Thymus (tissue), 11 donors: ENCODE data around the gene JARID2. TPM values are rescaled to one million over a fixed set of nuclear protein-coding genes. Genes with fewer than 3 reads are reported as not detected.

ENCODE experiments used
- DNase-seq, 9 donors: peaks; one replicate each; pipeline ENCODE4 v3.0.0-alpha.2; 2013; ENCODE audit warnings: low spot score in 9 of 9, low read depth in 6 of 9, missing footprints in 1 of 9
- H3K27ac ChIP-seq, 2 donors: one replicate each; pipeline ENCODE4 v1.5.1; 2013; ENCODE audit warnings: control low read depth in 1 of 2, low read depth in 1 of 2, low read length in 1 of 2, mild to moderate bottlenecking in 1 of 2, moderate library complexity in 1 of 2
- H3K27me3 ChIP-seq, 2 donors: one replicate each; pipeline ENCODE4 v1.5.1; 2013; ENCODE audit warnings: low read length in 1 of 2; ENCODE audit not compliant: control insufficient read depth in 2 of 2, insufficient read depth in 1 of 2
- H3K36me3 ChIP-seq, 2 donors: one replicate each; pipeline ENCODE4 v1.5.1; 2013; ENCODE audit warnings: low read length in 1 of 2, mild to moderate bottlenecking in 1 of 2, moderate library complexity in 1 of 2; ENCODE audit not compliant: control insufficient read depth in 2 of 2, insufficient read depth in 2 of 2
- H3K4me1 ChIP-seq, 2 donors: one replicate each; pipeline ENCODE4 v1.5.1; 2013; ENCODE audit warnings: low read length in 2 of 2; ENCODE audit not compliant: control insufficient read depth in 2 of 2, insufficient read depth in 2 of 2
- H3K4me3 ChIP-seq, 2 donors: one replicate each; pipeline ENCODE4 v1.5.1; 2013; ENCODE audit warnings: low read length in 2 of 2, control low read depth in 1 of 2, mild to moderate bottlenecking in 1 of 2
- H3K9me3 ChIP-seq, 2 donors: one replicate each; pipeline ENCODE4 v1.5.1; 2013; ENCODE audit warnings: low read length in 1 of 2, mild to moderate bottlenecking in 1 of 2; ENCODE audit not compliant: control insufficient read depth in 2 of 2, insufficient read depth in 1 of 2
- WGBS: extraction: QIAGEN DNeasy Blood & Tissue Kit; methylation state at CpG from one replicate; pipeline ENCODE4 v1.1.7; 2013; 5-methylcytosine and 5-hydroxymethylcytosine counted together
- polyA plus RNA-seq: library from polyadenylated mRNA; stranded (reverse); fragments of 200-250 nt; gene quantifications from one replicate; pipeline ENCODE4 v1.2.3, GENCODE V29; 2013
- total RNA-seq: library from RNA; stranded (reverse); fragments of 120-200 nt; gene quantifications from one replicate; pipeline ENCODE4 v1.2.4, GENCODE V29; 2013
- donor health status: healthy.

Gene JARID2
- total and polyA plus RNA-seq, 2 donors = 15.8 to 20.9 TPM

DNA sequence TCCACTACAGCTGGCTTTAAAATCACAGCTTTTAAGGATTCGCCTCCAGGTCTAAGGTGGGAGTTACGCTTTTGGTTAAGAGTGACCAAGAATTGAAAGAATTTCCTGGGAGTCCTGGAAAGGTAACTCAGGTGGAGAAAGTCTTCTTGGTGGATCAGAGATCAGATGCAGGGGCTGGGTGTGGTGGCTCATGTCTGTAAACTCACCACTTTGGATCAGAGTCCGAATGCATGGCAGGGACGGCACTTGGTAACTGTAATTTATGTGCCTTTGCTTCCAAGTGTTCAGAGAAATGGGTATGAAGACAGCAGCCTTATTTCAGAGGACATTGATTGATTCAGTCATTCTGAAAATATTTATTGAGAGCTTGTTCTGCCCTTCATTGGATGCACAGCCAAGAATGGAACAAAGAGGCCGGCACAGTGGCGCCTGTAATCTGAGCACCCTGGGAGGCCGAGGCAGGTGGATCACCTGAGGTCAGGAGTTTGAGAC is 18.0 kb upstream of the JARID2 start:
- H3K4me1 ChIP-seq = no peaks in the 10 kb centered on the region
- WGBS = 97% methylated on average over 7 of the region's 7 CpGs
- no peaks in the 10 kb centered on the region for H3K36me3 ChIP-seq
- no peaks in the 10 kb centered on the region for H3K9me3 ChIP-seq
- no peak overlapping the region for H3K27ac ChIP-seq
- H3K4me3 ChIP-seq = no peak overlapping the region
- no peak for DNase-seq
- no peaks in the 10 kb centered on the region for H3K27me3 ChIP-seq

- no peak overlapping the region for H3K4me3 ChIP-seq
- H3K9me3 ChIP-seq = no peaks in the 10 kb centered on the region
- no peak overlapping the region for H3K27ac ChIP-seq
- H3K27me3 ChIP-seq = no peaks in the 10 kb centered on the region
- 87% methylated on average over 3 of the region's 3 CpGs for WGBS
- H3K4me1 ChIP-seq = no peaks in the 10 kb centered on the region
- no peak for DNase-seq
- H3K36me3 ChIP-seq = no peaks in the 10 kb centered on the region
These were observed 15.0 kb upstream of the JARID2 start for GRCh38 chr6:15230827-15231226.

DNA sequence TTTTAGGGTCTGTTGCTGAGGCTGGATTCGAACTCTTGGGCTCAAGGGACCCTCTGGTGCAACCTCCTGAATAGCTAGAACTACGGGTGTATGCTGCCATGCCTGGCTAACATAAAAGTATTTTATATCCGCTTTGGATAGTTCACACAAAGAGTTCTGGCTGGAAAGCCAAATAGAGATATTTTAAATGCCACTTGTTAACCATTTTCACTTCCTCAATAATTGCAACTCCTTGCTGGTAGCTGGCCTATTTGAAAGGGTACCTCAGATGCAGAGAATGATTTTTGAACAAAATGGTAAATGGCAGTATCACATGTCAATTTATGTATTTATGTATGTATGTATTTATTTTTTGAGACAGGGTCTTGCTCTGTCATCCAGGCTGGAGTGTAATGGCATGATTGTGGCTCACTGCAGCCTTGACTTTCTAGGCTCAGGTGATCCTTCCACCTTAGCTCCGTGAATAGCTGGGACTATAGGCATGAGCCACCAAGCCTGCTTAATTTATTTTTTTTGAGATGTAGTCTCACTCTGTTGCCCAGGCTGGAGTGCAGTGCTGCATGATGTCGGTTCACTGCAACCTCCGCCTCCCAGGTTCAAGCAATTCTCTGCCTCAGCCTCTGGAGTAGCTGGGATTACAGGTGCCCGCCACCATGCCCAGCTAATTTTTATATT is 12.9 kb upstream of the JARID2 start:
- no peaks in the 10 kb centered on the region for H3K9me3 ChIP-seq
- H3K4me3 ChIP-seq = no peak overlapping the region
- no peaks in the 10 kb centered on the region for H3K4me1 ChIP-seq
- no peak for DNase-seq
- H3K27ac ChIP-seq = no peak overlapping the region
- H3K27me3 ChIP-seq = no peaks in the 10 kb centered on the region
- WGBS = 95% methylated on average over 7 of the region's 7 CpGs
- H3K36me3 ChIP-seq = no peaks in the 10 kb centered on the region

GRCh38 chr6:15234068-15234758 is 11.7 kb upstream of the JARID2 start:
- Histone ChIP-seq H3K27me3 (no peaks in the 10 kb centered on the region), H3K4me3 (no peak overlapping the region), H3K27ac (no peak overlapping the region), H3K4me1 (no peaks in the 10 kb centered on the region), H3K36me3 (no peaks in the 10 kb centered on the region), H3K9me3 (no peaks in the 10 kb centered on the region)
- no peak for DNase-seq
- WGBS = 98% methylated on average over 2 of the region's 2 CpGs

- Histone ChIP-seq H3K4me3 (no peak overlapping the region), H3K27ac (no peak overlapping the region), H3K4me1 (peaks cover 0 to 8% of the 10 kb centered on the region in 2 donors), H3K9me3 (no peaks in the 10 kb centered on the region), H3K36me3 (no peaks in the 10 kb centered on the region), H3K27me3 (peaks cover 4 to 5% of the 10 kb centered on the region in 2 donors)
- no peak for DNase-seq
- 86% methylated on average over 5 of the region's 5 CpGs for WGBS
These were observed 6.1 kb upstream of the JARID2 start for GRCh38 chr6:15239616-15240364.

DNA sequence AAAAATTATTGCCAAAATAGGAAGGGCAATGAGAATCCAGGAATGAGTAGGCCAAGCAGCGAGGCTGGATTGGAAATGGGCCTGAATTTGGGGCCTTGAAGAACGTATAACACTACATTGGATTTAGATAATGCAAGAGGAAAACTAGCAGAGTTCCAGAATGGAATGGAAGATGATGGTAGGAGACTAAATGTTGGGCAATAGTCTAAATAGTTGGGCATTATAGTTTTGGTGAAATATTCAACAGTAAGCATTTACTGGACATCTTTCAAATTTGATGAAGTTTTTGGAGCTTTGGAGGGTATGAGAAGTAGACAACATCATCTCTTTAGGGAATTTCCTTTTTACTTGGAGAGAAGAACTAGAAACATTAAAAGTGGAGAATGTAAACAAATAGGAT is 3.4 kb upstream of the JARID2 start:
- no peaks in the 10 kb centered on the region for H3K36me3 ChIP-seq

DNA sequence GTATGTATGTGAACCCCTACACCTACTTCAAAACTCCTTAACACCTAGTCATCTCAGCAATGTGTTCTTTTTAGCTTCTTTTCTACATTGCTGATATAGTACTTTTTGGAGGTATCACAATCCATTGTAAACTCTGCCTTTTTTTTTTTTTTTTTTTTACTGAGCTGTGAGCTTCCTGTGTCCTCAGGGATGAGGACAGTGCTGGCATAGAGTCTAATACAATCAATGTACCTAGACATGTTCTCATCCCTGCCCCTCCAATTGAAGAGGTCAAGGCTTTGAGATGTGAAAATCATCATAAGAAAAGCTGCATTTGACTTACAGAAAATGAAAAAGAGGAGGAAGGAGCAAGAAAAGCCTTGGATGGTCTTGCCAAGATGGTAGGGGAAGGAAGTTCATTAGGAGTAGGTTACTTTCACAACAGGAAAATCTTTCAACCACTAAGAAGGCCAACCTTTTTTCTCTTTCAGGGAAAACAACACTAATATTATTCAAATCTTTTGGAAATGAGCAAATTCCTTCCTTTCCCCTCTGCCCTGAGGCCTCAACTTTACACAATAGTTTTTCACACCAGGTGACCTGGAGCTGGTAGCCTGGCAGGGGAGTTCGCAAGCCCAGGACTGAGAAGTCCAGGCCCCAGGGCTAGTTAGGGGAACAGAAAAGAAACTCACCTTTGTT is 2.8 kb upstream of the JARID2 start:
- 96% methylated on average over 1 of the region's 1 CpG for WGBS
- Histone ChIP-seq H3K27me3 (peaks cover 4 to 5% of the 10 kb centered on the region in 2 donors), H3K27ac (no peak overlapping the region)

More for the DNA sequence above, 3.4 kb upstream of the JARID2 start:
- Histone ChIP-seq H3K27me3 (peaks cover 4 to 5% of the 10 kb centered on the region in 2 donors), H3K4me3 (no peak overlapping the region), H3K9me3 (no peaks in the 10 kb centered on the region), H3K4me1 (peaks cover 0 to 8% of the 10 kb centered on the region in 2 donors), H3K27ac (no peak overlapping the region)
- DNase-seq = no peak
- WGBS = 97% methylated on average over 2 of the region's 2 CpGs

GRCh38 chr6:15243910-15244619 is 1.8 kb upstream of the JARID2 start:
- Histone ChIP-seq H3K27me3 (peaks cover 4 to 5% of the 10 kb centered on the region in 2 donors), H3K27ac (no peak overlapping the region), H3K4me3 (peak overlapping the region; percentile 81 to 90), H3K4me1 (peaks cover 1 to 12% of the 10 kb centered on the region in 2 donors), H3K9me3 (no peaks in the 10 kb centered on the region), H3K36me3 (no peaks in the 10 kb centered on the region)
- no peak for DNase-seq
- WGBS = 78% methylated on average over 27 of the region's 27 CpGs

More for the DNA sequence above, 2.8 kb upstream of the JARID2 start:
- H3K36me3 ChIP-seq = no peaks in the 10 kb centered on the region
- no peak for DNase-seq
- peaks cover 0 to 8% of the 10 kb centered on the region in 2 donors for H3K4me1 ChIP-seq
- H3K9me3 ChIP-seq = no peaks in the 10 kb centered on the region
- H3K4me3 ChIP-seq = no peak overlapping the region
